Astrocyte of the cerebellum (primary cell): ENCODE results near the gene C10orf88.

ENCODE experiments used
- DNase-seq: peaks from one replicate; pipeline ENCODE4 v3.0.0-alpha.2; 2011; ENCODE audit warnings: low read depth
- H3K4me3 ChIP-seq: 2 replicates; pipeline ENCODE4 v1.5.1; 2011; ENCODE audit warnings: mild to moderate bottlenecking, low read depth, low read length, moderate library complexity
- in situ Hi-C: cut with HindIII; loops from 2 replicates; pipeline ENCODE4 v1.10.0; 2017; ENCODE audit warnings: low sequenced_read_pairs
- TF ChIP-seq, protein P1 (sequence below): IDR thresholded peaks from 2 replicates; pipeline ENCODE4 v1.5.1; 2012; ENCODE audit warnings: low read length, low read depth, moderate library complexity, mild to moderate bottlenecking; ENCODE audit errors: missing control alignments

Gene C10orf88

DNA sequence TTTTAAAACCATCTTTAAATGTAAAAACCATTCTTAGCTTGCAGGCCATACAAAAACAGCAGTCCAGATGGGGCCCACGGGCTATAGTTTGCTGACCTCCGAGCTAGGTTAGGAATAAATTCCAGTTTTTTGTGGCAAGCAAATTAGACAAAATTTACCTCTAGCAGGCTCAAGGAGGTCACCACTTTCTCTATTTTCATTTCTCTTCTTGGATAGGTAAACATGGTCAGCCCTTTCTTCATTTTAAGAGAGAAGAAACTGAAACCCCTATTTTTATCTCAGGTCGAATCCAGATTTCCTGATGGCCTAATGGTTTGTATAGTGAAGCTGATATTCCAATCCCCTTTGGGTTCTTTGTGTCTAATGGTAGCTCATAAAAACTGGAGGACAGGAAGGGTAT is 43.8 kb upstream of the C10orf88 start:
- no peak for DNase-seq
- in situ Hi-C loops = no loop called here
- TF ChIP-seq, protein P1, sequence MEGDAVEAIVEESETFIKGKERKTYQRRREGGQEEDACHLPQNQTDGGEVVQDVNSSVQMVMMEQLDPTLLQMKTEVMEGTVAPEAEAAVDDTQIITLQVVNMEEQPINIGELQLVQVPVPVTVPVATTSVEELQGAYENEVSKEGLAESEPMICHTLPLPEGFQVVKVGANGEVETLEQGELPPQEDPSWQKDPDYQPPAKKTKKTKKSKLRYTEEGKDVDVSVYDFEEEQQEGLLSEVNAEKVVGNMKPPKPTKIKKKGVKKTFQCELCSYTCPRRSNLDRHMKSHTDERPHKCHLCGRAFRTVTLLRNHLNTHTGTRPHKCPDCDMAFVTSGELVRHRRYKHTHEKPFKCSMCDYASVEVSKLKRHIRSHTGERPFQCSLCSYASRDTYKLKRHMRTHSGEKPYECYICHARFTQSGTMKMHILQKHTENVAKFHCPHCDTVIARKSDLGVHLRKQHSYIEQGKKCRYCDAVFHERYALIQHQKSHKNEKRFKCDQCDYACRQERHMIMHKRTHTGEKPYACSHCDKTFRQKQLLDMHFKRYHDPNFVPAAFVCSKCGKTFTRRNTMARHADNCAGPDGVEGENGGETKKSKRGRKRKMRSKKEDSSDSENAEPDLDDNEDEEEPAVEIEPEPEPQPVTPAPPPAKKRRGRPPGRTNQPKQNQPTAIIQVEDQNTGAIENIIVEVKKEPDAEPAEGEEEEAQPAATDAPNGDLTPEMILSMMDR = no peak
- H3K4me3 ChIP-seq = no peak overlapping the region

DNA sequence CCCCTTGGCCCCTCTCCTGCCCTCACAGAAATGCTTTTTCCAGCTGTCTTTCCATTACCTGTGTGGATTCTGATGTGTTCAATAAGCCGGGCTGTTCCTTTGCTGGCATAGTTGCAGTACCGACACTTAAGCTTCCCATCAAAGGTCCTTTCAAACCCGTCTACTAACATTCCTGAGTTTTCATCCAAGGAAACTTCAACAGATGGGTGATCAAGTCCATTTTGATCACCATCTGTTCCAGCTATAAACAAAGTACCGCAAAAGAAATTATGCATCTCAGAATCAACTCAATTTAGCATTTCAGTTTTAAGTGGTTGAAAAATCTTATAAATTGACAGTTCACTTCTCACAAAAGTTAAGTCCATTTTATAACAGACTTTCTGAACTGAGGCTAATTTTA is 41.9 kb upstream of the C10orf88 start:
- TF ChIP-seq, protein P1 = no peak
- DNase-seq = no peak
- in situ Hi-C loops = no loop called here
- no peak overlapping the region for H3K4me3 ChIP-seq

DNA sequence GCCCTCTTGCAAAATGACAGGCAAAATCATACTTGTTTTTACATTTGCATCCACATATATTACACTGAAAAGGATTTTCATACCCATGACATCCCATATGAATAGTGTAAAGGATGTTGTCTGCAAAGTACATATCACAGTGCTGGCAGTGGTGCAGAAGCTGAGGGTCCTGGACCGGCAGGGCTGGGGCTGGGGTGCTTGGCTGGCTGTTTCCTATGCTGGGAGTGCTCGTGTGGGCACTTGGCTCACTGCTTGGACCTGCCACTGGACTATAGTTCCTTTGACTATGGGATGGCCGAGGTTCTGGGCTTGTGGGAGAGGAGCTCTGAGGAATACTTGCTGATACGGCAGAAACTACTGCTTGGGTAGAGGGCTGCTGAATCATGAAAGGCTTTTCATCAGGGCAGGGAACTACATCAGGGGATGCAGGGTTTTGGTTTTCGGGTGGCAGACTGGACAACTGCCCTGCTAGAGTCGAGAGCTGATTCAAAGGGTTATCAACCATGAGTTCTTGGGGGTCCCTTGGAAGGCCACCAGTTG is 39.8 kb upstream of the C10orf88 start:
- in situ Hi-C loops = no loop called here
- TF ChIP-seq, protein P1 = no peak
- H3K4me3 ChIP-seq = no peak overlapping the region
- no peak for DNase-seq

DNA sequence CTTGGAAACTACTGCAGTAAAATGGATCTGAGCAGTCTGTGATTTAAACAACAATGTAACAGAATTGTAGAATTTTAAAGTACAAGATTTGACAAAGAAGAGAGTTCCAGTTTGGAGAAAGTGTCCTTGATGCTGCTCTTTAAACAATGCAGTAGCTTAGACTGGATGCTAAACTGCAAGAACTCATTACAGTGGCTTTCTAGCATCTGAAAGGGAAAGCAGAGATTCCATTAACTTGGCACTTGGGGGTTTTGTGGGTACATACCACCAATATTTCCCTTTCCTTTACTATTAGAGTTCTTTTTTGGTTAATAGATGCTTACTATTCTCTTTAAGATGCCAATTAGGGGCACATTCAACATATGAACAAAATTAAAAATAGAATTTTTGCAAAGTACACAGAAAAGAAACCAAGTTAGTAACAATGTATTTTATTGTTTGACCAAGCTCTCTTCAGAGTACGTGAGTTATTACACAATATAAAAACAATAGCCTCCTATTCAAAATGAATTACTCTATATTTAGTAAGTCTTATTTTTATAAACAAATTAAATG is 38.1 kb upstream of the C10orf88 start:
- H3K4me3 ChIP-seq = no peak overlapping the region
- in situ Hi-C loops = no loop called here
- TF ChIP-seq, protein P1 = no peak
- DNase-seq = no peak

DNA sequence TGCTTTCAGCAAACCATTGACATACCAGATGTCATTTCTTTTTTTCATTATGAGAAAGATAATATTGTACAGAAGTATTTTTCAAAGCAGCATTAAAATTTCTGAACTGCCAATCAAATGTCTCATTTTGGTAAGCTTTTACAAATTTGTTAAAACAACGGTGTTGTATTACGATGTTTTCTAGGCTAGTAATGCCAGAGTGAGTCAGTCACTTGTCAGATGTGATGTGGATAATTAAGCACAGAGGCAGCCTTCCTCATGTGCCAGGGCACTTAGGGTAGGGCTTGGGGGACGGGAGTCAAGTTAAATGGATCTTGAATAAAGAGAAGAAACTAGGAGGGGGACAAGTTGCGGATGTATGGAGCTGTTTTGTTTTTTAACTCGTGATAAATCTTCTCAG is 36.3 kb upstream of the C10orf88 start:
- no peak for DNase-seq
- in situ Hi-C loops = no loop called here

DNA sequence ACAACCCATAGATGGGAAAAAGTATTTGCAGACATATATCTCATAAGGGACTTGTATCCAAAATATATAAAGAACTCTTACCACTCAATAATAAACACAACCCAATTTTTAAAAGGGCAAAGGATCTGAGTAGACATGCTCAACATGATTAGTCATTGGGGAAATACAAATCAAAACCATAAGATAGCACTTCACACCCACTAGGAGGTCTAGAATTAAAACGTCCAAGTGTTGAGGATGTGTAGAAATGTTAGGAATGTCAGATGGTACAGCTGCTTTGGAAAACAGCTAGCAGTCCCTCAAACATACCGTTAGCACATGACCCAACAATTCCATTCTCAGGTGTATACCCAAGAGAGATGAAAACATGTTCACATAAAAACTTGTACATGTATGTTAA is 34.5 kb upstream of the C10orf88 start:
- in situ Hi-C loops = no loop called here
- no peak overlapping the region for H3K4me3 ChIP-seq
- TF ChIP-seq, protein P1 = no peak
- no peak for DNase-seq

More for the DNA sequence above, 36.3 kb upstream of the C10orf88 start:
- TF ChIP-seq, protein P1 = no peak
- no peak overlapping the region for H3K4me3 ChIP-seq
